ENCODE data around the gene FSTL1. TPM values are rescaled to one million over a fixed set of nuclear protein-coding genes. Genes with fewer than 3 reads are reported as not detected.

FSTL1 gene
- total RNA-seq, 1 donor from 2014 or later, result 1,082 TPM

GRCh38 chr3:120468635-120469295, 18.0 kb upstream of the FSTL1 start:
- no peak for DNase-seq (ENCODE audit: low spot score)

GRCh38 chr3:120462409-120462959, 11.7 kb upstream of the FSTL1 start:
- no peak for DNase-seq (ENCODE audit: low spot score)

- DNase-seq (ENCODE audit: low spot score), result no peak
Observed at GRCh38 chr3:120461416-120461815, 10.6 kb upstream of the FSTL1 start.

GRCh38 chr3:120460862-120461261, 10.1 kb upstream of the FSTL1 start:
- peak; percentile 88 for DNase-seq (ENCODE audit: low spot score)

- peak; percentile 33 for DNase-seq (ENCODE audit: low spot score)
Observed at GRCh38 chr3:120460181-120460790, 9.5 kb upstream of the FSTL1 start.

GRCh38 chr3:120459196-120459595, 8.4 kb upstream of the FSTL1 start:
- DNase-seq (ENCODE audit: low spot score), result no peak

- no peak for DNase-seq (ENCODE audit: low spot score)
Observed at GRCh38 chr3:120457827-120458226, 7.0 kb upstream of the FSTL1 start.

GRCh38 chr3:120454076-120454689, 3.4 kb upstream of the FSTL1 start:
- DNase-seq (ENCODE audit: low spot score), result no peak

GRCh38 chr3:120452816-120453215, 2.0 kb upstream of the FSTL1 start:
- DNase-seq (ENCODE audit: low spot score), result no peak

GRCh38 chr3:120451806-120452205, 1.0 kb upstream of the FSTL1 start:
- DNase-seq (ENCODE audit: low spot score), result no peak

- DNase-seq (ENCODE audit: low spot score), result peak; percentile 38
Observed at GRCh38 chr3:120451272-120451761, 525 bp upstream of the FSTL1 start.

- DNase-seq (ENCODE audit: low spot score), result peak; percentile 69
Observed at GRCh38 chr3:120449701-120450599, 842 bp downstream of the FSTL1 start.

GRCh38 chr3:120449251-120449650, 1.5 kb downstream of the FSTL1 start:
- DNase-seq (ENCODE audit: low spot score), result no peak

- peak; percentile 52 for DNase-seq (ENCODE audit: low spot score)
Observed at GRCh38 chr3:120448756-120449155, 2.0 kb downstream of the FSTL1 start.

- DNase-seq (ENCODE audit: low spot score), result no peak
Observed at GRCh38 chr3:120446891-120447668, 3.7 kb downstream of the FSTL1 start.

GRCh38 chr3:120445654-120446053, 5.1 kb downstream of the FSTL1 start:
- no peak for DNase-seq (ENCODE audit: low spot score)

GRCh38 chr3:120443626-120444123, 7.1 kb downstream of the FSTL1 start:
- no peak for DNase-seq (ENCODE audit: low spot score)

GRCh38 chr3:120442975-120443517, 7.7 kb downstream of the FSTL1 start:
- DNase-seq (ENCODE audit: low spot score), result no peak

GRCh38 chr3:120441776-120442175, 9.0 kb downstream of the FSTL1 start:
- DNase-seq (ENCODE audit: low spot score), result no peak

GRCh38 chr3:120440762-120441161, 10.0 kb downstream of the FSTL1 start:
- no peak for DNase-seq (ENCODE audit: low spot score)

Data from umbilical cord (tissue), 2 donors.